Cardiac muscle cell (in vitro differentiated cells and primary cell): ENCODE results near the gene TMPRSS3. TPM values are rescaled to one million over a fixed set of nuclear protein-coding genes. Genes with fewer than 3 reads are reported as not detected.

Source experiments
- DNase-seq, 2 donors: peaks; one replicate each; pipeline versions ENCODE4 v3.0.0 to v3.0.0-alpha.2; 2010 to 2017; ENCODE audit warnings: low read depth in 1 of 2, low spot score in 1 of 2
- H3K27ac ChIP-seq: fragments of 200-600 bp; sonication (generic); 2 replicates; pipeline ENCODE4 v1.5.1; 2016
- H3K27me3 ChIP-seq: fragments of 200-600 bp; sonication (generic); 2 replicates; pipeline ENCODE4 v1.6.0; 2016; ENCODE audit warnings: control low read depth
- H3K36me3 ChIP-seq: fragments of 200-600 bp; sonication (generic); 2 replicates; pipeline ENCODE4 v1.5.1; 2016; ENCODE audit warnings: control low read depth
- H3K4me1 ChIP-seq: fragments of 200-600 bp; sonication (generic); 2 replicates; pipeline ENCODE4 v1.8.1; 2017; ENCODE audit warnings: low read depth, mild to moderate bottlenecking, mixed run types
- H3K4me3 ChIP-seq: fragments of 200-600 bp; sonication (generic); 2 replicates; pipeline ENCODE4 v1.5.1; 2016; ENCODE audit warnings: mild to moderate bottlenecking
- H3K9me3 ChIP-seq: fragments of 200-600 bp; sonication (generic); 2 replicates; pipeline ENCODE4 v1.5.1; 2017; ENCODE audit warnings: low read depth, mild to moderate bottlenecking, control low read depth
- CTCF ChIP-seq: IDR thresholded peaks from 2 replicates; pipeline ENCODE4 v1.5.1; 2012; ENCODE audit warnings: low read depth, mild to moderate bottlenecking, low read length
- polyA plus RNA-seq: library from polyadenylated mRNA; unstranded; fragments of >200 nt; fragmentation: Nextera tagmentation; extraction: Ambion mirVana; gene quantifications from 2 replicates; pipeline ENCODE4 v1.2.1, GENCODE V29; 2016
- total RNA-seq: library from RNA; depleted of rRNA; stranded (reverse); fragments of >200 nt; gene quantifications from 2 replicates; pipeline ENCODE4 v1.2.3, GENCODE V29; 2016

The TMPRSS3 gene
- total and polyA plus RNA-seq, 2 experiments from 2014 or later = not detected

GRCh38 chr21:42387164-42387563 lies 8.7 kb downstream of the TMPRSS3 start:
- Histone ChIP-seq H3K27me3 (no peaks in the 10 kb centered on the region), H3K36me3 (no peaks in the 10 kb centered on the region), H3K4me3 (no peak overlapping the region), H3K27ac (no peak overlapping the region), H3K9me3 (no peaks in the 10 kb centered on the region), H3K4me1 (peaks cover 3% of the 10 kb centered on the region)
- TF ChIP-seq CTCF = no peak
- no peak for DNase-seq

GRCh38 chr21:42386034-42386591 lies 9.7 kb downstream of the TMPRSS3 start:
- no peak for TF ChIP-seq CTCF
- Histone ChIP-seq H3K4me1 (peaks cover 3% of the 10 kb centered on the region), H3K36me3 (no peaks in the 10 kb centered on the region), H3K27me3 (no peaks in the 10 kb centered on the region), H3K9me3 (no peaks in the 10 kb centered on the region), H3K4me3 (no peak overlapping the region), H3K27ac (no peak overlapping the region)
- DNase-seq = no peak

- no peaks in the 10 kb centered on the region for H3K27me3 ChIP-seq
- no peaks in the 10 kb centered on the region for H3K36me3 ChIP-seq
- DNase-seq = no peak
- H3K4me3 ChIP-seq = no peak overlapping the region
- no peak overlapping the region for H3K27ac ChIP-seq
- H3K4me1 ChIP-seq = peaks cover 3% of the 10 kb centered on the region
- no peaks in the 10 kb centered on the region for H3K9me3 ChIP-seq
- no peak for TF ChIP-seq CTCF
Measured at GRCh38 chr21:42385619-42386018, 10.2 kb downstream of the TMPRSS3 start.

- Histone ChIP-seq H3K27me3 (no peaks in the 10 kb centered on the region), H3K4me1 (peaks cover 3% of the 10 kb centered on the region), H3K27ac (no peak overlapping the region), H3K9me3 (no peaks in the 10 kb centered on the region), H3K4me3 (no peak overlapping the region), H3K36me3 (no peaks in the 10 kb centered on the region)
- DNase-seq = no peak
- no peak for TF ChIP-seq CTCF
Measured at GRCh38 chr21:42384989-42385388, 10.9 kb downstream of the TMPRSS3 start.

GRCh38 chr21:42384156-42384945 lies 11.5 kb downstream of the TMPRSS3 start:
- Histone ChIP-seq H3K36me3 (no peaks in the 10 kb centered on the region), H3K27ac (no peak overlapping the region), H3K9me3 (no peaks in the 10 kb centered on the region), H3K4me3 (no peak overlapping the region), H3K4me1 (peaks cover 3% of the 10 kb centered on the region), H3K27me3 (no peaks in the 10 kb centered on the region)
- no peak for TF ChIP-seq CTCF
- DNase-seq = no peak
